Ishikawa (cell line): ENCODE measurements around the gene GMFB.
A peak's percentile ranks its signal among the peaks of the same experiment; 100 is the strongest.

Experiments
- CEBPB ChIP-seq: IDR thresholded peaks from 2 replicates; pipeline ENCODE4 v1.6.1; 2012
- CREB1 ChIP-seq: IDR thresholded peaks from 2 replicates; pipeline ENCODE4 v1.6.1; 2012; ENCODE audit warnings: low read depth
- EGR1 ChIP-seq: IDR thresholded peaks from 2 replicates; pipeline ENCODE4 v1.6.1; 2012
- EP300 ChIP-seq: IDR thresholded peaks from 2 replicates; pipeline ENCODE4 v1.6.1; 2012; ENCODE audit warnings: borderline replicate concordance
- FOXM1 ChIP-seq: IDR thresholded peaks from 2 replicates; pipeline ENCODE4 v1.6.1; 2012; ENCODE audit warnings: low read depth, borderline replicate concordance
- MAX ChIP-seq: IDR thresholded peaks from 2 replicates; pipeline ENCODE4 v1.6.1; 2012
- NFIC ChIP-seq: IDR thresholded peaks from 2 replicates; pipeline ENCODE4 v1.6.1; 2012
- RAD21 ChIP-seq: IDR thresholded peaks from 2 replicates; pipeline ENCODE4 v1.6.1; 2012; ENCODE audit warnings: low read depth
- TAF1 ChIP-seq: IDR thresholded peaks from 2 replicates; pipeline ENCODE4 v1.6.1; 2012; ENCODE audit warnings: low read depth, mild to moderate bottlenecking
- TCF12 ChIP-seq: IDR thresholded peaks from 2 replicates; pipeline ENCODE4 v1.6.1; 2012; ENCODE audit warnings: low read depth
- TEAD4 ChIP-seq: IDR thresholded peaks from 2 replicates; pipeline ENCODE4 v1.6.1; 2012
- YY1 ChIP-seq: IDR thresholded peaks from 2 replicates; pipeline ENCODE4 v1.6.1; 2012; ENCODE audit warnings: low read depth
- ZBTB7A ChIP-seq: IDR thresholded peaks from 2 replicates; pipeline ENCODE4 v1.6.1; 2012; ENCODE audit warnings: low read depth
- TF ChIP-seq, protein P1 (sequence below): IDR thresholded peaks from 2 replicates; pipeline ENCODE4 v1.6.1; 2012; ENCODE audit warnings: low read depth, mild to moderate bottlenecking

The GMFB gene

DNA sequence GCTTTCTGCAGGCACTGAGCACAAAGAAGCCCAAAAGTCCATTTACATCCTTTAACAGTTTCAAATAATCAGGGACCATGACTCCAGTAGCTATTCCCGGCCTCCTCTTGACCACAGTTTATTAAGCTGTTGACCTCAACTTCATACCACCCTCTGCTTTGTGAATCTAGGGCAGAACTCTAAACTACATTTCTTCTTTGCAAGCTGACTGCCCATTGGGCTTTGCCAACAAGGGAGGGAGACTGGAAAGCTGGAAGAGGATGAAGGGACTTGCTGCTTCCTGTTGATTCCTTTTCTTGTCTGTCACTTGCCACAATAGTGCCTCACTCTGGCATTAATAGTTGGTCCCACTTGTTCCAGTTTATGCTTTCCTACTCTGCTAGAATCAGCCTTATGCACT is 23.6 kb upstream of the GMFB start:
- TF ChIP-seq MAX (no peak), EP300 (no peak), CEBPB (no peak), YY1 (no peak), TEAD4 (no peak), CREB1 (no peak)
- TF ChIP-seq, protein P1, sequence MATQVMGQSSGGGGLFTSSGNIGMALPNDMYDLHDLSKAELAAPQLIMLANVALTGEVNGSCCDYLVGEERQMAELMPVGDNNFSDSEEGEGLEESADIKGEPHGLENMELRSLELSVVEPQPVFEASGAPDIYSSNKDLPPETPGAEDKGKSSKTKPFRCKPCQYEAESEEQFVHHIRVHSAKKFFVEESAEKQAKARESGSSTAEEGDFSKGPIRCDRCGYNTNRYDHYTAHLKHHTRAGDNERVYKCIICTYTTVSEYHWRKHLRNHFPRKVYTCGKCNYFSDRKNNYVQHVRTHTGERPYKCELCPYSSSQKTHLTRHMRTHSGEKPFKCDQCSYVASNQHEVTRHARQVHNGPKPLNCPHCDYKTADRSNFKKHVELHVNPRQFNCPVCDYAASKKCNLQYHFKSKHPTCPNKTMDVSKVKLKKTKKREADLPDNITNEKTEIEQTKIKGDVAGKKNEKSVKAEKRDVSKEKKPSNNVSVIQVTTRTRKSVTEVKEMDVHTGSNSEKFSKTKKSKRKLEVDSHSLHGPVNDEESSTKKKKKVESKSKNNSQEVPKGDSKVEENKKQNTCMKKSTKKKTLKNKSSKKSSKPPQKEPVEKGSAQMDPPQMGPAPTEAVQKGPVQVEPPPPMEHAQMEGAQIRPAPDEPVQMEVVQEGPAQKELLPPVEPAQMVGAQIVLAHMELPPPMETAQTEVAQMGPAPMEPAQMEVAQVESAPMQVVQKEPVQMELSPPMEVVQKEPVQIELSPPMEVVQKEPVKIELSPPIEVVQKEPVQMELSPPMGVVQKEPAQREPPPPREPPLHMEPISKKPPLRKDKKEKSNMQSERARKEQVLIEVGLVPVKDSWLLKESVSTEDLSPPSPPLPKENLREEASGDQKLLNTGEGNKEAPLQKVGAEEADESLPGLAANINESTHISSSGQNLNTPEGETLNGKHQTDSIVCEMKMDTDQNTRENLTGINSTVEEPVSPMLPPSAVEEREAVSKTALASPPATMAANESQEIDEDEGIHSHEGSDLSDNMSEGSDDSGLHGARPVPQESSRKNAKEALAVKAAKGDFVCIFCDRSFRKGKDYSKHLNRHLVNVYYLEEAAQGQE: no peak

GRCh38 chr14:54509546-54510501 is 21.0 kb upstream of the GMFB start, which contains the start of gene CGRRF1:
Gene CGRRF1, plus strand, starts transcription at chr14:54509906. Its CDS starts 54 bp downstream, at chr14:54509960.
- TF ChIP-seq TAF1 (peak; percentile 62; the same call in 1 of the 2 replicates), ZBTB7A (0 out of 2 replicates have a peak, but pooled peaks have one; percentile 29), RAD21 (peak; percentile 7; the same call in 1 of the 2 replicates), EP300 (no peak; the same call in 1 of the 2 replicates), TEAD4 (no peak; the same call in 1 of the 2 replicates), EGR1 (no peak), MAX (peak; percentile 62; the same call in 1 of the 2 replicates), FOXM1 (peak; percentile 35; the same call in 1 of the 2 replicates), YY1 (no peak), CREB1 (no peak), CEBPB (no peak)

- TF ChIP-seq ZBTB7A (no peak), EGR1 (no peak), YY1 (no peak), CEBPB (no peak), FOXM1 (no peak), TEAD4 (peak; percentile 27; the same call in 1 of the 2 replicates), RAD21 (peak; percentile 44)
Observed at GRCh38 chr14:54503486-54503885, 14.7 kb upstream of the GMFB start.

DNA sequence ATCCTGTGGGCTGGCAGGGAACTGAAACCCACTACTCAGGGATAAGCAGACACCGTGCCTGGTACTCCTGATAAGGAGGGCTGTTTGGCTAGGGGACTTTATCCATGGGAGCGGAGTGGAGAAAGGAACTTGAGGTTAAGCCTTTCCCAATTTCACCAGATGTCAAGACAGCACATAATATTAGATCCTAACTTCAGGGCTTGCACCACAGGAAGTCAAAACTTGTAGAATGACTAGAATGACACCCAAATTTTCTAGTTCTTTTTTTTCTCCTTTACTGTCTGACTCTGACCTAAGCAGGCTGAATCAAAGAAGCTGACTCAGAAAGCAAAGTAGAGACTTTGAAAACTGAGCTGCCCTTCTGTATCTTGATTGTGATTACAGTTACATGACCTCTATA is 13.8 kb upstream of the GMFB start:
- TF ChIP-seq, protein P1: no peak
- TF ChIP-seq TCF12 (no peak), NFIC (no peak), TAF1 (no peak), FOXM1 (no peak), YY1 (no peak), MAX (no peak), CEBPB (no peak)

GRCh38 chr14:54501480-54501879 is 12.7 kb upstream of the GMFB start:
- no peak for TF ChIP-seq TAF1
- no peak for TF ChIP-seq MAX
- no peak for TF ChIP-seq EGR1
- TF ChIP-seq, protein P1: no peak
- TF ChIP-seq NFIC: no peak
- no peak for TF ChIP-seq FOXM1
- no peak for TF ChIP-seq RAD21
- no peak for TF ChIP-seq TCF12
- TF ChIP-seq CEBPB: no peak
- no peak for TF ChIP-seq EP300
